ENCODE results near the gene CARMIL3. TPM values are rescaled to one million over a fixed set of nuclear protein-coding genes. Genes with fewer than 3 reads are reported as not detected.

CARMIL3 gene
- total RNA-seq, 1 donor from 2014 or later: 0.34 TPM

- H3K27ac ChIP-seq (ENCODE audit: low read depth, low read length): no peak overlapping the region
- H3K79me2 ChIP-seq (ENCODE audit: insufficient read depth, low read length): no peaks in the 10 kb centered on the region
- no peak for TF ChIP-seq CTCF (IDR thresholded peaks at IDR 0.05; ENCODE audit: insufficient read depth, low read depth, low read length)
- TF ChIP-seq EZH2 (IDR thresholded peaks at IDR 0.05; ENCODE audit: insufficient read depth, low read length): no peak
Observed at GRCh38 chr14:24095271-24096068, 43.7 kb downstream of the CARMIL3 start.

GRCh38 chr14:24096545-24097181 lies 44.9 kb downstream of the CARMIL3 start:
- H3K36me3 ChIP-seq (ENCODE audit: insufficient read depth, low read length): no peaks in the 10 kb centered on the region
- Mint-ChIP-seq H3K4me1 (ENCODE audit: low read depth, unreplicated experiment) (peaks cover 15% of the 10 kb centered on the region), H3K9me3 (ENCODE audit: unreplicated experiment) (no peaks in the 10 kb centered on the region), H3K27ac (ENCODE audit: unreplicated experiment) (peak overlapping the region; percentile 19), H3K4me3 (ENCODE audit: unreplicated experiment) (peak overlapping the region; percentile 69), H3K27me3 (ENCODE audit: low read depth, unreplicated experiment) (peaks cover 4% of the 10 kb centered on the region), H3K36me3 (ENCODE audit: low read depth, unreplicated experiment) (peaks cover 24% of the 10 kb centered on the region)
- TF ChIP-seq CTCF (IDR thresholded peaks at IDR 0.05; ENCODE audit: insufficient read depth, low read depth, low read length) (no peak), EZH2 (IDR thresholded peaks at IDR 0.05; ENCODE audit: insufficient read depth, low read length) (no peak)
- H4K20me1 ChIP-seq (ENCODE audit: insufficient read depth, low read length): no peaks in the 10 kb centered on the region
- FAIRE-seq: no peak
- no peaks in the 10 kb centered on the region for H3K27me3 ChIP-seq (ENCODE audit: insufficient read depth, low read length)
- H2AFZ ChIP-seq (ENCODE audit: low read depth, low read length): no peak overlapping the region
- no peaks in the 10 kb centered on the region for H3K79me2 ChIP-seq (ENCODE audit: insufficient read depth, low read length)
- H3K4me2 ChIP-seq (ENCODE audit: low read length): no peak overlapping the region
- H3K9ac ChIP-seq (ENCODE audit: low read length): no peak overlapping the region
- H3K4me1 ChIP-seq (ENCODE audit: insufficient read depth, low read length): peaks cover 6% of the 10 kb centered on the region
- H3K27ac ChIP-seq (ENCODE audit: low read depth, low read length): no peak overlapping the region
- H3K9me3 ChIP-seq (ENCODE audit: insufficient read depth, low read depth, low read length): no peaks in the 10 kb centered on the region
- no peak for DNase-seq (ENCODE audit: low read depth)
- H3K4me3 ChIP-seq (ENCODE audit: insufficient read depth, low read depth, low read length): no peak overlapping the region

More at GRCh38 chr14:24095271-24096068, 43.7 kb downstream of the CARMIL3 start:
- Mint-ChIP-seq H3K9me3 (ENCODE audit: unreplicated experiment) (no peaks in the 10 kb centered on the region), H3K4me3 (ENCODE audit: unreplicated experiment) (peak overlapping the region; percentile 93), H3K4me1 (ENCODE audit: low read depth, unreplicated experiment) (peaks cover 15% of the 10 kb centered on the region), H3K36me3 (ENCODE audit: low read depth, unreplicated experiment) (peaks cover 18% of the 10 kb centered on the region), H3K27ac (ENCODE audit: unreplicated experiment) (peak overlapping the region; percentile 88), H3K27me3 (ENCODE audit: low read depth, unreplicated experiment) (peaks cover 4% of the 10 kb centered on the region)
- Histone ChIP-seq H4K20me1 (ENCODE audit: insufficient read depth, low read length) (no peaks in the 10 kb centered on the region), H3K27me3 (ENCODE audit: insufficient read depth, low read length) (no peaks in the 10 kb centered on the region), H3K9ac (ENCODE audit: low read length) (peak overlapping the region; percentile 81), H3K4me1 (ENCODE audit: insufficient read depth, low read length) (peaks cover 6% of the 10 kb centered on the region), H3K36me3 (ENCODE audit: insufficient read depth, low read length) (no peaks in the 10 kb centered on the region), H2AFZ (ENCODE audit: low read depth, low read length) (peak overlapping the region; percentile 95), H3K4me2 (ENCODE audit: low read length) (peak overlapping the region; percentile 94), H3K4me3 (ENCODE audit: insufficient read depth, low read depth, low read length) (peak overlapping the region; percentile 60), H3K9me3 (ENCODE audit: insufficient read depth, low read depth, low read length) (no peaks in the 10 kb centered on the region)
- DNase-seq (ENCODE audit: low read depth) (no peak), FAIRE-seq (no peak)

All from astrocyte (in vitro differentiated cells and primary cell).